K562 (cell line): ENCODE measurements around the gene GRIK2. TPM values are rescaled to one million over a fixed set of nuclear protein-coding genes. Genes with fewer than 3 reads are reported as not detected.

ENCODE experiments used
- ATAC-seq: fragments of 200-7000 bp; cut with Tn5 transposase; 3 replicates; pipeline ENCODE4 v1.9.1; 2020; ENCODE audit warnings: moderate library complexity
- BruUV-seq: library from RNA; stranded (reverse); fragments of 400-500 nt; replicated peaks from 2 replicates; lab custom pipeline; 2021; lab: Mats Ljungman, UMichigan
- CTCF ChIA-PET: fragments of 300-600 bp; formaldehyde crosslinking; extraction: SDS; loops from one replicate; lab custom pipeline; 2021; ENCODE audit warnings: low intra/inter-chr PET ratio; lab: Yijun Ruan, JAX
- POLR2A ChIA-PET: fragments of 300-600, 350-650 bp; sonication (Branson Sonifier 250); formaldehyde crosslinking; extraction: SDS; loops from one replicate; lab custom pipeline; 2021; ENCODE audit warnings: antibody characterized with exemption, inconsistent platforms; lab: Yijun Ruan, JAX
- DNase-seq, 4 experiments: peaks; one replicate each; pipeline versions ENCODE4 v3.0.0 to v3.0.0-alpha.2; 2011 to 2018; ENCODE audit warnings: low spot score in 3 of 4, mixed read lengths in 3 of 4; ENCODE audit errors: extremely low read depth in 1 of 4
- FAIRE-seq: peaks from 2 replicates; lab custom pipeline; 2011; peaks lifted over from hg19 to GRCh38; lab: Jason Lieb, UNC
- H2AFZ ChIP-seq: 2 replicates; pipeline ENCODE4 v1.6.0; 2011; ENCODE audit warnings: low read depth, low read length, control low read depth, inconsistent platforms
- H3K27ac ChIP-seq: fragments of 200-600 bp; 3 replicates; pipeline ENCODE4 v1.8.0; 2011; ENCODE audit warnings: low read depth, mild to moderate bottlenecking, control low read depth, inconsistent platforms, low read length, moderate library complexity, mixed read lengths; ENCODE audit errors: extremely low read depth
- H3K27me3 ChIP-seq, 2 experiments: fragments of 300-600 bp in 1 of 2; 2 replicates in 1 of 2; 3 replicates in 1 of 2; pipeline versions ENCODE4 v1.6.0 to v1.8.0; 2011; ENCODE audit warnings: inconsistent platforms in 2 of 2, low read length in 2 of 2, mild to moderate bottlenecking in 1 of 2, mixed read lengths in 1 of 2, moderate library complexity in 1 of 2; ENCODE audit not compliant: control insufficient read depth in 2 of 2, insufficient read depth in 2 of 2
- H3K36me3 ChIP-seq: fragments of 300-600 bp; 3 replicates; pipeline ENCODE4 v1.8.0; 2011; ENCODE audit warnings: mild to moderate bottlenecking, low read length, inconsistent platforms; ENCODE audit not compliant: control insufficient read depth, insufficient read depth
- H3K4me1 ChIP-seq, 2 experiments: fragments of 200-600 bp in 1 of 2; replicated peaks in 1 of 2; 2 replicates in 1 of 2; 3 replicates in 1 of 2; pipeline versions ENCODE4 v1.5.1 to v1.8.0; 2011; ENCODE audit warnings: inconsistent platforms in 2 of 2, low read length in 2 of 2, mild to moderate bottlenecking in 1 of 2, mixed read lengths in 1 of 2, moderate library complexity in 1 of 2; ENCODE audit not compliant: control insufficient read depth in 2 of 2, insufficient read depth in 2 of 2
- H3K4me2 ChIP-seq: 2 replicates; pipeline ENCODE4 v1.6.1; 2011; ENCODE audit warnings: low read length, control low read depth, inconsistent platforms, mixed read lengths; ENCODE audit not compliant: insufficient read depth
- H3K4me3 ChIP-seq: fragments of 200-600 bp; sonication (generic), shearing (Covaris generic); 2 replicates; pipeline ENCODE4 v1.5.1; 2016; ENCODE audit warnings: control low read depth, inconsistent platforms
- H3K79me2 ChIP-seq: fragments of 200-600 bp; 3 replicates; pipeline ENCODE4 v1.8.0; 2011; ENCODE audit warnings: low read length, inconsistent platforms; ENCODE audit not compliant: control insufficient read depth, insufficient read depth
- H3K9ac ChIP-seq, 2 experiments: 2 replicates each; pipeline versions ENCODE4 v1.6.0 to v1.6.1; 2011; ENCODE audit warnings: low read depth in 2 of 2, low read length in 2 of 2, control low read depth in 1 of 2, inconsistent platforms in 1 of 2, mild to moderate bottlenecking in 1 of 2, mixed read lengths in 1 of 2; ENCODE audit not compliant: insufficient read depth in 1 of 2
- H3K9me1 ChIP-seq: one replicate; pipeline ENCODE4 v1.6.0; 2011; ENCODE audit warnings: inconsistent platforms, mild to moderate bottlenecking, low read length, moderate library complexity; ENCODE audit not compliant: control insufficient read depth, insufficient read depth
- H3K9me3 ChIP-seq: replicated peaks from 2 replicates; pipeline ENCODE4 v1.5.1; 2011; ENCODE audit warnings: low read depth, low read length, inconsistent platforms; ENCODE audit not compliant: control insufficient read depth, insufficient read depth
- H4K20me1 ChIP-seq: replicated peaks from 2 replicates; pipeline ENCODE4 v1.6.1; 2011; ENCODE audit warnings: low read length, inconsistent platforms, mixed read lengths; ENCODE audit not compliant: control insufficient read depth, insufficient read depth
- BRCA1 ChIP-seq, 2 experiments: fragments of 450-650 bp in 1 of 2; sonication (generic) in 1 of 2; formaldehyde crosslinking in 1 of 2; IDR thresholded peaks; 2 replicates each; pipeline versions ENCODE4 v1.5.0 to v1.6.1; 2017 to 2020; ENCODE audit warnings: mild to moderate bottlenecking in 1 of 2, missing genetic modification reagents in 1 of 2
- BRD9 ChIP-seq: fragments of 450-650 bp; IDR thresholded peaks from 2 replicates; pipeline ENCODE4 v1.6.1; 2018; ENCODE audit warnings: low read depth; ENCODE audit not compliant: partially characterized antibody
- CBX5 ChIP-seq: IDR thresholded peaks from 2 replicates; pipeline ENCODE4 v1.6.1; 2014; ENCODE audit warnings: low read depth, borderline replicate concordance
- FUS ChIP-seq: fragments of 200-400 bp; formaldehyde crosslinking; optimal IDR thresholded peaks from 2 replicates; pipeline ENCODE3; 2017; ENCODE audit warnings: low read depth, low read length
- MECOM ChIP-seq: fragments of 250-450 bp; sonication (Bioruptor Pico); IDR thresholded peaks from 2 replicates; pipeline ENCODE4 v1.8.0; 2022; ENCODE audit warnings: inconsistent platforms
- MEF2D ChIP-seq: conservative IDR thresholded peaks from 2 replicates; pipeline ENCODE4 v1.6.1; 2016; ENCODE audit warnings: low read depth, missing genetic modification characterization, missing compliant biosample characterization
- PML ChIP-seq: IDR thresholded peaks from 2 replicates; pipeline ENCODE4 v1.6.1; 2012; ENCODE audit warnings: low read length, inconsistent platforms
- TARDBP ChIP-seq: fragments of 450-650 bp; IDR thresholded peaks from 2 replicates; pipeline ENCODE4 v1.6.1; 2016
- ZKSCAN8 ChIP-seq: fragments of 200-800 bp; sonication (Bioruptor generic); IDR thresholded peaks from 2 replicates; pipeline ENCODE4 v1.6.1; 2016; ENCODE audit warnings: missing genetic modification characterization, missing compliant biosample characterization
- ZNF511 ChIP-seq: sonication (generic); formaldehyde crosslinking; IDR thresholded peaks from 2 replicates; pipeline ENCODE4 v1.8.0; 2022; ENCODE audit warnings: mild to moderate bottlenecking, missing genetic modification reagents
- ZNF551 ChIP-seq: fragments of 250-450 bp; sonication (Bioruptor Pico); IDR thresholded peaks from 2 replicates; pipeline ENCODE4 v1.5.0; 2021; ENCODE audit warnings: mild to moderate bottlenecking, moderate library complexity
- in situ Hi-C: fragments of 300-500 bp; cut with MboI; formaldehyde crosslinking; loops from 4 replicates; pipeline ENCODE4 v1.15.0; 2018; ENCODE audit warnings: inconsistent platforms, mixed read lengths
- intact Hi-C: fragments of 100-400 bp; cut with micrococcal nuclease; formaldehyde crosslinking; loops from 2 replicates; pipeline ENCODE4 v1.14.2; 2022
- polyA plus RNA-seq, 8 experiments: library from polyadenylated mRNA; depleted of rRNA in 4 of 8; stranded (reverse) in 5 of 8; unstranded in 3 of 8; fragments of >200 nt; fragmentation: Nextera tagmentation in 2 of 8; fragmentation: Illumina TruSeq in 1 of 8; extraction: Ambion mirVana in 2 of 8; extraction: Trizol in 1 of 8; gene quantifications; 2 replicates each; pipeline versions ENCODE4 v1.2.1 to v1.2.3, GENCODE V29; 2011 to 2014; ENCODE audit warnings: inconsistent platforms in 1 of 8, missing spikeins in 1 of 8
- total RNA-seq, 7 experiments: library from RNA; depleted of rRNA in 6 of 7; stranded (reverse); fragments of >200 nt in 6 of 7; fragmentation: Illumina TruSeq in 2 of 7; extraction: Trizol in 2 of 7; gene quantifications; 2 replicates each; pipeline versions ENCODE4 v1.2.1 to v1.2.3, GENCODE V29; 2011 to 2021; ENCODE audit warnings: low replicate concordance in 1 of 7
- TF ChIP-seq, protein P1 (sequence below), 2 experiments: fragments of 450-650 bp in 1 of 2; sonication (generic) in 1 of 2; formaldehyde crosslinking in 1 of 2; IDR thresholded peaks; 2 replicates each; pipeline versions ENCODE4 v1.7.1 to v1.9.0; 2016 to 2022; ENCODE audit warnings: inconsistent platforms in 1 of 2, mild to moderate bottlenecking in 1 of 2, missing genetic modification reagents in 1 of 2

The GRIK2 gene
- total and polyA plus RNA-seq, 9 of the 15 experiments (the other 6 are each of a cell fraction or from before 2014, with no cell fraction given), result not detected

DNA sequence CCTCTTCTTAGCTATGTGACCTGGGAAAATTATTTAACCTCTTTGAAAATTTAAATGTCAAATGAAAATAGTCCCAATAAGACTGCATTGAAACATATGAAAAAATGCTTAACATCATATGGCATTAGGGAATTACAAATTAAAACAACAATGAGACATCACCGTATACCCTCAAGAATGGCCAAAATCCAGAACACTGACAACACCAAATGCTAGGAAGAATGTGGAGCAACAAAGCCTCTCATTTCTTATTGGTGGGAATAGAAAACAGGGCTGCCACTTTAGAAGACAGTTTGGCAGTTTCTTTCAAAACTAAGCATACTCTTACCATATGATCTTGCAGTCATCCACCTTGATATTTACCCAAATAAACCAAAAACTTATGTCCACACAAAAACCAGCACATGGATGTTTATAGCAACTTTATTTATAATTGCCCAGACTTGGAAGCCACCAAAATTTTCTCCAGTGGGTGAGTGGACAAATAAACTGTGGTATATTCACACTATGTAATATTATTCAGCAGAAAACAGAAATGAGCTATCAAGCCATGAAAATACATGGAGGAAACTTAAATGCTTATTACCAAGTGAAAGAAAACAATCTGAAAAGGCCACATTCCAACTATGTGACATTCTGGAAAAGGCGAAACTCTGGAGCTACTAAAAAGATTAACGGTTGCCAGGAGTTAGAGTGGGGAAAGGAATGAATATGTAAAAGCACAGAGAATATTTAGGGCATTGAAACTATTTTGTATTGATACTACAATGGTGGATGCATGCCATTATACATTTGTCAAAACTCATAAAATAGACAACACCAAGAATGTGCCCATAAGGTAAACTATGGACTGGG is 459.9 kb downstream of the GRIK2 start (continued):
- TF ChIP-seq ZNF511 (CRISPR knock-in tag) (no peak), BRCA1 (IDR thresholded peaks at IDR 0.05) (no peak), BRCA1 (CRISPR knock-in tag; IDR thresholded peaks at IDR 0.05) (no peak)

- in situ Hi-C loops (no loop called here), intact Hi-C loops (no loop called here)
- no peak overlapping the region for H2AFZ ChIP-seq
- H3K9ac ChIP-seq, result no peak overlapping the region
- H3K4me3 ChIP-seq, result no peak overlapping the region
- no peak overlapping the region for H3K27ac ChIP-seq
- H3K79me2 ChIP-seq, result no peaks in the 10 kb centered on the region
- H3K9me1 ChIP-seq, result no peaks in the 10 kb centered on the region
- DNase-seq (no peak), FAIRE-seq (no peak), ATAC-seq (no peak)
- no peaks in the 10 kb centered on the region for H3K27me3 ChIP-seq
- no peaks in the 10 kb centered on the region for H4K20me1 ChIP-seq
- BruUV-seq, result no TSS peak
- H3K9me3 ChIP-seq, result no peaks in the 10 kb centered on the region; the same call in 1 of the 2 replicates
- H3K36me3 ChIP-seq, result no peaks in the 10 kb centered on the region
- ChIA-PET CTCF (no interaction called here), POLR2A (no interaction called here)
- H3K4me1 ChIP-seq, result no peaks in the 10 kb centered on the region
- H3K4me2 ChIP-seq, result no peak overlapping the region
- no peak for TF ChIP-seq CBX5
- no peak for TF ChIP-seq ZNF551 (CRISPR knock-in tag)
- TF ChIP-seq BRD9, result no peak
- TF ChIP-seq MEF2D (tag), result no peak
- TF ChIP-seq, protein P1, sequence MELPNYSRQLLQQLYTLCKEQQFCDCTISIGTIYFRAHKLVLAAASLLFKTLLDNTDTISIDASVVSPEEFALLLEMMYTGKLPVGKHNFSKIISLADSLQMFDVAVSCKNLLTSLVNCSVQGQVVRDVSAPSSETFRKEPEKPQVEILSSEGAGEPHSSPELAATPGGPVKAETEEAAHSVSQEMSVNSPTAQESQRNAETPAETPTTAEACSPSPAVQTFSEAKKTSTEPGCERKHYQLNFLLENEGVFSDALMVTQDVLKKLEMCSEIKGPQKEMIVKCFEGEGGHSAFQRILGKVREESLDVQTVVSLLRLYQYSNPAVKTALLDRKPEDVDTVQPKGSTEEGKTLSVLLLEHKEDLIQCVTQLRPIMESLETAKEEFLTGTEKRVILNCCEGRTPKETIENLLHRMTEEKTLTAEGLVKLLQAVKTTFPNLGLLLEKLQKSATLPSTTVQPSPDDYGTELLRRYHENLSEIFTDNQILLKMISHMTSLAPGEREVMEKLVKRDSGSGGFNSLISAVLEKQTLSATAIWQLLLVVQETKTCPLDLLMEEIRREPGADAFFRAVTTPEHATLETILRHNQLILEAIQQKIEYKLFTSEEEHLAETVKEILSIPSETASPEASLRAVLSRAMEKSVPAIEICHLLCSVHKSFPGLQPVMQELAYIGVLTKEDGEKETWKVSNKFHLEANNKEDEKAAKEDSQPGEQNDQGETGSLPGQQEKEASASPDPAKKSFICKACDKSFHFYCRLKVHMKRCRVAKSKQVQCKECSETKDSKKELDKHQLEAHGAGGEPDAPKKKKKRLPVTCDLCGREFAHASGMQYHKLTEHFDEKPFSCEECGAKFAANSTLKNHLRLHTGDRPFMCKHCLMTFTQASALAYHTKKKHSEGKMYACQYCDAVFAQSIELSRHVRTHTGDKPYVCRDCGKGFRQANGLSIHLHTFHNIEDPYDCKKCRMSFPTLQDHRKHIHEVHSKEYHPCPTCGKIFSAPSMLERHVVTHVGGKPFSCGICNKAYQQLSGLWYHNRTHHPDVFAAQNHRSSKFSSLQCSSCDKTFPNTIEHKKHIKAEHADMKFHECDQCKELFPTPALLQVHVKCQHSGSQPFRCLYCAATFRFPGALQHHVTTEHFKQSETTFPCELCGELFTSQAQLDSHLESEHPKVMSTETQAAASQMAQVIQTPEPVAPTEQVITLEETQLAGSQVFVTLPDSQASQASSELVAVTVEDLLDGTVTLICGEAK (IDR thresholded peaks at IDR 0.05), result no peak
- TF ChIP-seq, protein P1 (CRISPR knock-in tag; IDR thresholded peaks at IDR 0.05), result no peak
- TF ChIP-seq MECOM (CRISPR knock-in tag), result no peak
- TF ChIP-seq TARDBP, result no peak
- no peak for TF ChIP-seq ZKSCAN8 (CRISPR knock-in tag)
- TF ChIP-seq PML, result no peak
- TF ChIP-seq FUS, result no peak
These were observed 482.9 kb downstream of the GRIK2 start for GRCh38 chr6:101876431-101876830.
